IPS DF 6.9 (cell line): Measurements from ENCODE around the gene CNOT10.
"Not testable (repeated sequence)": the region's sequence is repeated elsewhere in the genome, so short reads cannot be mapped to it uniquely, and the experiment has no call there.

Experiments
- DNase-seq: peaks from one replicate; pipeline ENCODE4 v3.0.0-alpha.2; 2013; ENCODE audit warnings: low read depth, low spot score
- H3K27ac ChIP-seq: one replicate; pipeline ENCODE4 v1.5.1; 2013; ENCODE audit warnings: low read length, control low read depth
- H3K27me3 ChIP-seq: 2 replicates; pipeline ENCODE4 v1.6.1; 2013; ENCODE audit warnings: mild to moderate bottlenecking, low read length; ENCODE audit not compliant: control insufficient read depth, insufficient read depth
- H3K36me3 ChIP-seq: 2 replicates; pipeline ENCODE4 v1.6.1; 2013; ENCODE audit warnings: low read length; ENCODE audit not compliant: control insufficient read depth, insufficient read depth
- H3K4me1 ChIP-seq: 2 replicates; pipeline ENCODE4 v1.6.1; 2013; ENCODE audit warnings: low read length; ENCODE audit not compliant: control insufficient read depth, insufficient read depth
- H3K4me3 ChIP-seq: 2 replicates; pipeline ENCODE4 v1.5.1; 2013; ENCODE audit warnings: mild to moderate bottlenecking, low read length
- H3K9me3 ChIP-seq: 2 replicates; pipeline ENCODE4 v1.6.1; 2013; ENCODE audit warnings: low read length, inconsistent platforms; ENCODE audit not compliant: control insufficient read depth, insufficient read depth
- WGBS: extraction: QIAGEN DNeasy Blood & Tissue Kit; methylation state at CpG from one replicate; pipeline ENCODE4 v1.1.7; 2013; ENCODE audit warnings: mixed read lengths, missing lambda C conversion rate; ENCODE audit not compliant: insufficient read length, insufficient coverage; 5-methylcytosine and 5-hydroxymethylcytosine counted together

Gene CNOT10

DNA sequence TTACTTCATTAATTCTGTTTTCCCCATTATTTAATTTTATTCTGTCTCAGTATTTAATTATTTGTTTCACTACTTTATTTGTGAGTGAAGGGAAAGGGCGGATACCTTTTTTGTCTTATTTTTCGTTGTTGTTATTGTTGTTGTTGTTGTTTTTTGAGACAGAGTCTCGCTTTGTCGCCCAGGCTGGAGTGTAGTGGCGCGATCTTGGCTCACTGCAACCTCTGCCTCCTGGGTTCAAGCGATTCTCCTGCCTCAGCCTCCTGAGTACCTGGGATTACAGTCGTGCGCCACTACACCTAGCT is 96.9 kb downstream of the CNOT10 start:
- not testable (repeated sequence) for DNase-seq, H3K27ac ChIP-seq, H3K9me3 ChIP-seq, H3K4me3 ChIP-seq, H3K36me3 ChIP-seq, H3K27me3 ChIP-seq, H3K4me1 ChIP-seq
- WGBS, result no CpG with 5 or more reads among the region's 9 CpGs

- no peak for DNase-seq
- no peak overlapping the region for H3K27ac ChIP-seq
- H3K9me3 ChIP-seq, result no peaks in the 10 kb centered on the region
- no peaks in the 10 kb centered on the region for H3K27me3 ChIP-seq
- no peaks in the 10 kb centered on the region for H3K36me3 ChIP-seq
- no peak overlapping the region; the same call in 1 of the 2 replicates for H3K4me3 ChIP-seq
- peaks cover 4% of the 10 kb centered on the region; the same call in 1 of the 2 replicates for H3K4me1 ChIP-seq
- WGBS, result no CpG with 5 or more reads among the region's 3 CpGs
Measured at GRCh38 chr3:32782407-32782806, 97.4 kb downstream of the CNOT10 start.

DNA sequence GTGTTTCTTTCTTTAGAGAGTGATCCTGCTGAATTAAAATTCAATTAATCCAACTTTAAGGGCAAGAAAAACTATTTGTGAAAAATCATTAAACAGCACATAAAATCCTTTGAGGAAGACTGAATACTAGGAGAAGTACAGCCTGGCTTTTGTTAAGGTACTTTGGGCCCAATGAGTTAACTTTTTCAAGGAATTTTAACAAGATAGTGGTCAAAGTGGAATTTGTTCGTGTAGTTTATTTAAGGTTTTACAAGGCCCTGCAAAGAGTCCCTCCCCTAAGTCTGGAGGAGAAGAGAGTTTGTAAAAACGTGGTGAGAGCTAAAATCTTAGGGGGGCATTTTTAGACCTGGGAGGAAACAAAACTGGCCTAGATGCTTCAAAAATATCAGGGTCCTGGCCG is 106.8 kb downstream of the CNOT10 start:
- Histone ChIP-seq H3K27ac (no peak overlapping the region), H3K4me3 (no peak overlapping the region), H3K36me3 (no peaks in the 10 kb centered on the region), H3K4me1 (0 out of 2 replicates have a peak, but pooled peaks cover 2% of the 10 kb centered on the region), H3K9me3 (no peaks in the 10 kb centered on the region), H3K27me3 (no peaks in the 10 kb centered on the region)
- DNase-seq, result no peak
- WGBS, result no CpG with 5 or more reads among the region's 3 CpGs

GRCh38 chr3:32794487-32795308 is 109.7 kb downstream of the CNOT10 start:
- WGBS, result no CpG with 5 or more reads among the region's 8 CpGs
- no peak overlapping the region for H3K27ac ChIP-seq
- H3K36me3 ChIP-seq, result no peaks in the 10 kb centered on the region

DNA sequence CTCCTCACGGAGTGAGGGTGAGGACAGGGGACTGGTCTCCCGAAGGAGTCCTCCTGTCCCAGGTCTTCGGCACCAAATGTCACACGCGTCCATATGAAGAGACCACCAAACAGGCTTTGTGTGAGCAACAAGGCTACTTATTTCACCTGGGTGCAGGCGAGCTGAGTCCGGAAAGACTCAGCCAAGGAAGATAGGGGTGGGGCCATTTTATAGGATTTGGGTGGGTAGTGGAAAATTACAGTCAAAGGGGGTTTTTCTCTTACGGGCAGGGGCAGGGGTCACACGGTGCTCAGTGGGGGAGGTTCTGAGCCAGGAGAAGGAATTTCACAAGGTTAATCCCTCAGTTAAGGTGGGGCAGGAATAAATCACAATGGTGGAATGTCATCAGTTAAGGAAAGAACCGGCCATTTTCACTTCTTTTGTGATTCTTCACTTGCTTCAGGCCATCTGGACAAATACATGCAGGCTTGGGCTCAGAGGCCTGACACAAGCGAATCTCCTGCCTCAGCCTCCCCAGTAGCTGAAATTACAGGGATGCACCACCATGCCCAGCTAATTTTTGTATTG is 111.5 kb downstream of the CNOT10 start:
- not testable (repeated sequence) for H3K9me3 ChIP-seq, H3K27ac ChIP-seq
- no CpG with 5 or more reads among the region's 11 CpGs for WGBS

More at GRCh38 chr3:32794487-32795308, 109.7 kb downstream of the CNOT10 start:
- Histone ChIP-seq H3K27me3 (no peaks in the 10 kb centered on the region), H3K9me3 (no peaks in the 10 kb centered on the region), H3K4me1 (0 out of 2 replicates have a peak, but pooled peaks cover 2% of the 10 kb centered on the region), H3K4me3 (no peak overlapping the region)
- DNase-seq, result no peak

DNA sequence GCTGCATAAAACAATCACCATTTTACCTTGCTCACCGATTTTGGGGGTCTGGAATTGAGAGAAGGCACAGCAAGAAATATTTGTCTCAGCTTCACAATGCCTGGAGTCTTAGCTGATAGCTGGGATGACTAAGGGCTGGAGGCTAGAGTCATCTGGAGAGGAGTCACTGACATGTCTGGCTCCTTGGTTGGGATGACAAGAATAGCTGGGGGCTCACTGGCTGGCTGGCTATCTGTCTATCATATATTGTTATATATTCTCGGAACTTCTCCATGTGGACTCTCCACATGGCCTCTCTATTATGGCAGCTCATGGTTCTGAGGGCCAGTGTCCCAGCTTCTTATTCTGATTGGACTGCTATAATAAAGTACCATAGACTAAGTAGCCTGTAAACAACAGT is 112.8 kb downstream of the CNOT10 start:
- H3K36me3 ChIP-seq, result no peaks in the 10 kb centered on the region
- 0 out of 2 replicates have a peak, but pooled peaks cover 2% of the 10 kb centered on the region for H3K4me1 ChIP-seq
- H3K4me3 ChIP-seq, result no peak overlapping the region
- no peaks in the 10 kb centered on the region for H3K9me3 ChIP-seq
- H3K27ac ChIP-seq, result no peak overlapping the region
- no CpG with 5 or more reads among the region's 2 CpGs for WGBS
- DNase-seq, result no peak
- no peaks in the 10 kb centered on the region for H3K27me3 ChIP-seq

More for the DNA sequence above, 111.5 kb downstream of the CNOT10 start:
- H3K27me3 ChIP-seq, H3K4me3 ChIP-seq, H3K4me1 ChIP-seq, H3K36me3 ChIP-seq, DNase-seq: not testable (repeated sequence)

DNA sequence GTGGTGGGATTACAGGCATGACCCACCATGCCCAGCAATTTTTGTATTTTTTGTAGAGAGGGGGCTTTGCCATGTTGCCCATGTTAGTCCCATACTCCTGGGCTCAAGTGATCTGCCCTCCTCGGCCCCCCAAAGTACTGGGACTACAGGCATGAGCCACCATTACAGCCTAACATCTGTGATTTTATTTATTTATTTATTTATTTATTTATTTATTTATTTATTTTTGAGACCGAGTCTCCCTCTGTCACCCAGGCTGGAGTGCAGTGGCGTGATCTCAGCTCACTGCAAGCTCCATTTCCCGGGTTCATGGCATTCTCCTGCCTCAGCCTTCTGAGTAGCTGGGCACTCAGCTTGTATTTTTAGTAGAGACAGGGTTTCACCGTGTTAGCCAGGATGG is 116.5 kb downstream of the CNOT10 start:
- H3K4me3 ChIP-seq, H3K9me3 ChIP-seq, H3K4me1 ChIP-seq, H3K27ac ChIP-seq, H3K36me3 ChIP-seq, H3K27me3 ChIP-seq, DNase-seq: not testable (repeated sequence)
- no CpG with 5 or more reads among the region's 5 CpGs for WGBS

DNA sequence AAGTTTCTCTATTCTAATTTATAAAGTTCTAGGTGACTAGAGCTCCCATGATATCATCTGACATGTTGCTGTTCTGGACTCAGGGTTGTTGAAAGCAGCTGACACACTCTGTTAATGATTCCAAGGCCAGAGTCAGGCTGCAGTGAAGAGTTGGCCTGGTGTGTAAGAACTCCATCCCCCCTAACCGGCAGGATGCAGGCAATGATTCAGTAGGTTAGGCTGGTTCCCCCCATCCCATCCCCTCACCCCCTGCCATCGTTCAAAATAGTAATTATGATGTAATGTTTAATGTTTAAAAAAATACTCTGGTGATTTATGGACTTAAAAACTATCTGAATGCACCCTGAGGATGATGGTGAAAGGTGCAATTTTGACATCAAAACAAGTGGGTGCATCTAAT is 128.2 kb downstream of the CNOT10 start:
- Histone ChIP-seq H3K9me3 (no peaks in the 10 kb centered on the region), H3K27ac (no peak overlapping the region), H3K4me1 (peaks cover 2% of the 10 kb centered on the region; the same call in 1 of the 2 replicates), H3K27me3 (no peaks in the 10 kb centered on the region), H3K4me3 (no peak overlapping the region), H3K36me3 (peaks cover 6% of the 10 kb centered on the region)
- DNase-seq, result no peak
- no CpG with 5 or more reads among the region's 2 CpGs for WGBS

DNA sequence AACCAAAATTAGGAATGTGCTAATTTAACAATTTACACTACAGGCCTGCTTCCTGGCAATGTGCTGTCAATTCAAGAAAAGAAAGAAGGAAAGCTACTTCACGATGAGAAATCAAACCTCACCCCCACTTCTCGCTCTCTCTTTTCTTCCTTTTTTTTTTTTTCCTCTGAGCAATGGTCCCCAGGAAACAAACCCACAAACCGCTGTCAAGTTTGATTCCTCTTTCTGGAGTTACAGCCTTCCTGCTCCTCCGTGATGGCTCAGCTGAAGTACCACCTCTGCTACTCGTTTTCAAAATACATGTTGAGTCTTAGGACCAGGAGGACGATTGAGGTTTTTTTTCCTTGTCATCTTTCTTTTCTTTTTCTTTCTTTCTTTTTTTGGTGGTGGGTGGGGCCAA is 129.4 kb downstream of the CNOT10 start:
- peaks cover 18% of the 10 kb centered on the region for H3K36me3 ChIP-seq
- H3K4me3 ChIP-seq, result no peak overlapping the region; the same call in 1 of the 2 replicates
- WGBS, result no CpG with 5 or more reads among the region's 6 CpGs
- H3K27ac ChIP-seq, result no peak overlapping the region
- no peak for DNase-seq
- no peaks in the 10 kb centered on the region for H3K27me3 ChIP-seq
- no peaks in the 10 kb centered on the region for H3K9me3 ChIP-seq
- peaks cover 2% of the 10 kb centered on the region; the same call in 1 of the 2 replicates for H3K4me1 ChIP-seq

DNA sequence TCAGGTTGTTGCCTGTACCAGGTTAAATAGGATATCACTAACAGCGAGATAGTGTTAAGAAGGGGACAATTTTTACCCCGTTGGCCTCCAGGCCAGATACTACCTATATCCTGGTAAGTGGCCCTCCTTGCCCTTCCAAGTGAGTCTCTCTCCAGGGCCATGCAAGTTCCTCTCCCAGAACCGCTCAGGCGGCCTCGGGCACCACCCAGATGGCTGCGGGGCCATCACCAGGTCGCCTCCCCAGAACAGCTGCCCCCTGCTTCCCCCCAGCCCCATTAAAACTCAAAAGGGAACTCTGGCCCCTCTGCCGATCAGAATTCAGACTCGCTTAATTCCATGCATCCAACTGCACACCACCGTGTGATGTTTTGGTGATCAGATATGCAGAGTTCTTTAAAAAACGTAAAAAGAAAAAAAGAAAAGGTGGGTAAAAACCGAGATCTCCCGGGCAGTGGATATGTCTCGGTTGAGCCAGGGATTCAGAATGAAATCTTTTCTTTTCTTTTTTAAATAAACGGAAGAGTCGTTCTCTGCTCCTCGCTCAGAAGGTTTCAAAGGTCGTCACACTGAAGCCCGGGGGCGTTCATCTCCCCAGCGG is 131.0 kb downstream of the CNOT10 start:
- Histone ChIP-seq H3K4me3 (peak overlapping the region; percentile 99; the same call in 1 of the 2 replicates), H3K4me1 (peaks cover 2% of the 10 kb centered on the region; the same call in 1 of the 2 replicates), H3K27me3 (no peaks in the 10 kb centered on the region), H3K27ac (no peak overlapping the region), H3K36me3 (peaks cover 25% of the 10 kb centered on the region), H3K9me3 (no peaks in the 10 kb centered on the region)
- no peak for DNase-seq
- no CpG with 5 or more reads among the region's 21 CpGs for WGBS
